Tibial nerve (tissue), 4 donors: ENCODE measurements around the gene NRXN2. TPM values are rescaled to one million over a fixed set of nuclear protein-coding genes. Genes with fewer than 3 reads are reported as not detected.

Source experiments
- DNase-seq, 2 donors: peaks; one replicate each; pipeline ENCODE4 v3.0.0-alpha.2; 2019; ENCODE audit warnings: low spot score in 2 of 2
- H3K27ac ChIP-seq, 4 donors: fragments of 200-600 bp; sonication (generic) in 3 of 4; one replicate each; pipeline ENCODE4 v1.5.1; 2017 to 2019; ENCODE audit warnings: mild to moderate bottlenecking in 1 of 4
- H3K27me3 ChIP-seq, 2 donors: fragments of 200-600 bp; sonication (generic) in 1 of 2; one replicate each; pipeline versions ENCODE4 v1.5.1 to v1.6.0; 2017 to 2019
- H3K36me3 ChIP-seq, 3 donors: fragments of 200-600 bp; sonication (generic); one replicate each; pipeline ENCODE4 v1.5.1; 2018 to 2019
- H3K4me1 ChIP-seq, 4 donors: fragments of 200-600 bp; sonication (generic) in 3 of 4; one replicate each; pipeline ENCODE4 v1.5.1; 2017 to 2019
- H3K4me3 ChIP-seq, 4 donors: fragments of 200-600 bp; sonication (generic) in 3 of 4; one replicate each; pipeline ENCODE4 v1.5.1; 2017 to 2019; ENCODE audit warnings: mild to moderate bottlenecking in 1 of 4, moderate library complexity in 1 of 4
- H3K9me3 ChIP-seq, 4 donors: fragments of 200-600 bp; sonication (generic) in 3 of 4; one replicate each; pipeline ENCODE4 v1.5.1; 2017 to 2019
- EP300 ChIP-seq, 2 donors: sonication (generic); formaldehyde crosslinking; IDR thresholded peaks; one replicate each; pipeline ENCODE4 v1.6.1; 2017; ENCODE audit warnings: antibody characterized with exemption in 2 of 2, mild to moderate bottlenecking in 1 of 2
- POLR2A ChIP-seq, 2 donors: fragments of 450-650 bp; IDR thresholded peaks; one replicate each; pipeline ENCODE4 v1.6.1; 2017; ENCODE audit warnings: antibody characterized with exemption in 2 of 2, mild to moderate bottlenecking in 2 of 2, moderate library complexity in 2 of 2
- WGBS, 2 donors: methylation state at CpG; one replicate each; pipeline ENCODE4 v1.1.5; 2018; 5-methylcytosine and 5-hydroxymethylcytosine counted together
- total RNA-seq, 4 donors: library from RNA; depleted of rRNA; stranded (reverse); fragments of >200 nt; gene quantifications; one replicate each; pipeline ENCODE4 v1.1.0, GENCODE V29; 2016
- TF ChIP-seq, protein P1 (sequence below), 5 experiments: fragments of 200-600 bp in 3 of 5; fragments of 450-650 bp in 2 of 5; sonication (generic) in 3 of 5; IDR thresholded peaks; one replicate each; pipeline ENCODE4 v1.5.1; 2016 to 2019; ENCODE audit warnings: antibody characterized with exemption in 5 of 5, mild to moderate bottlenecking in 3 of 5, moderate library complexity in 2 of 5

The NRXN2 gene
- total RNA-seq, 4 donors from 2014 or later = 1.7 to 25.5 (median 8.7) TPM

DNA sequence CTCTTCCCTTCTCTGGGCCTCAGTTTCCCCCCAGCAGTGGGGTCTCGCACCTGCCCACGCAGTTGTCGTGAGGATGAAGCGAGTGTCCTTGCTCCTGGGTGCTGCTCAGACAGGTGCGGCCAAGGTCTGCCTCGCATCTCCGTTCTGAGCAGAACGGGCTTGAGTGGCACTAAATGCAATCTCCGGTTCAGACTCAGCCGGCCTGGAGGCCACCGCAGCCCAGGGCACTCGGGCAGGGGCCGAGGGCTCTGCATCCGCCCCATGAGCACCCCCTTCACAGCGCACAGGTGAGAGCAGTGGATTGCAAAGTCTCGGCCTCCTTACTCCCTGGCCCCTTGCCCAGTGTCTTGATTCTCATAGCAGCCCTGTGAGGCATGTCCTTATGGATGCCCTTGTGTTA lies 162.1 kb downstream of the NRXN2 start:
- Histone ChIP-seq H3K4me3 (no peak overlapping the region), H3K27ac (no peak overlapping the region), H3K36me3 (no peaks in the 10 kb centered on the region), H3K27me3 (no peaks in the 10 kb centered on the region), H3K9me3 (no peaks in the 10 kb centered on the region), H3K4me1 (no peaks in the 10 kb centered on the region)
- 91 to 92% methylated on average over 16 of the region's 16 CpGs for WGBS, 2 donors
- TF ChIP-seq POLR2A (IDR thresholded peaks at IDR 0.05) (no peak), EP300 (IDR thresholded peaks at IDR 0.05) (no peak)
- TF ChIP-seq, protein P1, sequence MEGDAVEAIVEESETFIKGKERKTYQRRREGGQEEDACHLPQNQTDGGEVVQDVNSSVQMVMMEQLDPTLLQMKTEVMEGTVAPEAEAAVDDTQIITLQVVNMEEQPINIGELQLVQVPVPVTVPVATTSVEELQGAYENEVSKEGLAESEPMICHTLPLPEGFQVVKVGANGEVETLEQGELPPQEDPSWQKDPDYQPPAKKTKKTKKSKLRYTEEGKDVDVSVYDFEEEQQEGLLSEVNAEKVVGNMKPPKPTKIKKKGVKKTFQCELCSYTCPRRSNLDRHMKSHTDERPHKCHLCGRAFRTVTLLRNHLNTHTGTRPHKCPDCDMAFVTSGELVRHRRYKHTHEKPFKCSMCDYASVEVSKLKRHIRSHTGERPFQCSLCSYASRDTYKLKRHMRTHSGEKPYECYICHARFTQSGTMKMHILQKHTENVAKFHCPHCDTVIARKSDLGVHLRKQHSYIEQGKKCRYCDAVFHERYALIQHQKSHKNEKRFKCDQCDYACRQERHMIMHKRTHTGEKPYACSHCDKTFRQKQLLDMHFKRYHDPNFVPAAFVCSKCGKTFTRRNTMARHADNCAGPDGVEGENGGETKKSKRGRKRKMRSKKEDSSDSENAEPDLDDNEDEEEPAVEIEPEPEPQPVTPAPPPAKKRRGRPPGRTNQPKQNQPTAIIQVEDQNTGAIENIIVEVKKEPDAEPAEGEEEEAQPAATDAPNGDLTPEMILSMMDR (IDR thresholded peaks at IDR 0.05) = no peak
- no peak for DNase-seq

DNA sequence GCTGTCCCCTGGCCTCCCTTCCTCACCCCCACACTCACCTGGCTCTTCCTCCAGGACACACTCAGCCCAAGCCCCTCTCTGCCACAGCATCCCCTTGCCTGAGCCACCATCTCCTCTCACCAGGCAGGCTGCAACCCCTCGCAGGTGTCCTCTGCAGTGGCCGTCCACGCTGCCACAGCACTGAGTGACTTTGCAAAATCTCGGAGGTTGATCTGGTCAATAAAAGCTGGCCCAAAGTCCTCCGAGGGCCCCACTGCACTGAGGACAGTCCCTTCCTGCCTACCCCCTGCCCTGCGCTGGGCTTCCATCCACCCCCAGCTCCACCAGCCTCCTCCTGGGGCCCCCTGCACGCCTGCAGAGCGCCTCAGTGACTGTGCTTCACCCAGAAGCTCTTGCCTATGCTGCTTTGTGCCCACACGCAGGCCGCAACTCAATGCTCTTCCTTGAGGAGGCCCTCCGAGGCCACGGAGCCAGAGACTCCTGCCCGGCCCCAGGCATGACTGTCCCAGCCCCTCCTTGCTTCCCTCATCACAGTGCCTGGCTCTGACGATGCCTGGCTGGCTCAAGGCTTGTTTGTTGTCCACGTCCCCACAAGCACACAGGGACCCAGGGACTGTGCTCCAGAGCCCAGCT lies 162.7 kb downstream of the NRXN2 start:
- Histone ChIP-seq H3K9me3 (no peaks in the 10 kb centered on the region), H3K4me1 (peaks cover 0 to 5% (median 0%) of the 10 kb centered on the region in 4 donors), H3K36me3 (no peaks in the 10 kb centered on the region), H3K27me3 (no peaks in the 10 kb centered on the region), H3K4me3 (no peak overlapping the region), H3K27ac (no peak overlapping the region)
- TF ChIP-seq, protein P1 (IDR thresholded peaks at IDR 0.05) = no peak
- no peak for TF ChIP-seq POLR2A (IDR thresholded peaks at IDR 0.05)
- TF ChIP-seq EP300 (IDR thresholded peaks at IDR 0.05) = no peak
- DNase-seq = no peak
- 40 to 53% methylated on average over 15 of the region's 15 CpGs for WGBS, 2 donors

DNA sequence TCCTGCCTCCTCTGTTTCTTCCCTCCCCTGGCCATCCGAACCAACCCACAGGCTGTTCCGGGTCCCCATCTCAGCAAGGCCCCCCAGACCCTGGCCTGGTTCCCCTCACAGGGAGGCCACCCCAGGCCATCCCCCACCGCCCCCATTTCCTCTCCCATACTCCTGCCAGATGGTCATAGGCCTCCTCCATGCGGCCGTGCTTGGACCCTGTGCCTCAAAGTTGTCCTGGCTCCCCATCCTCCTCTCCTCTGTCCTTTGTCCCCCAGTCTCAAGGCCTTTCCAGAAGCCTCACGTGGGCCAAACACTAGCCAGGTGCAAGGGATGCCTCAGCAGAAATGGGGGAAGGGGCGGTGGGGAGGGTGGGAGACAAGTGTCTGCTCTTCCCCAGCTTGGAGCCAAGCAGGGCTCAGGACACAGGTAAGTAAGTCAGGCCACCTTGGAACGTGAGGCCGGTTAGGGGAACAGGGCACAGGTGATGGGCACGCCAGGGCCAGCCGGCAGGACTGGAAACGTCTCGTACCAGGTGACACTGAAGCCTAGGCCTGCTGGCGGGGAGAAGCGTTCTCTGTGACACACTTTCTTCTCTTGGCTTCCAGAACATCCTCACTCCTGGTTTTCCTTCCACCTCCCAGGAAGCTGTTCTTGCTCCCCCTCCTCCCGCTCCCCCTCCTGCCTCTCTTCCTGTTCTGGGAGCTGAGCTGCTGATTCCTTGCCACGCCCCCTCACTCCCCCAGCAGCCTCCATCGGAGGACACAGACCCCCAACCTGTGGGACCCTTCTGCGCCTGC lies 163.5 kb downstream of the NRXN2 start:
- H3K27ac ChIP-seq = no peak overlapping the region
- no peaks in the 10 kb centered on the region for H3K36me3 ChIP-seq
- 74 to 77% methylated on average over 19 of the region's 19 CpGs for WGBS, 2 donors
- TF ChIP-seq POLR2A (IDR thresholded peaks at IDR 0.05) (no peak), EP300 (IDR thresholded peaks at IDR 0.05) (no peak)
- H3K9me3 ChIP-seq = no peaks in the 10 kb centered on the region
- no peak for DNase-seq
- no peaks in the 10 kb centered on the region for H3K27me3 ChIP-seq
- peaks cover 0 to 12% (median 3%) of the 10 kb centered on the region in 4 donors for H3K4me1 ChIP-seq
- no peak overlapping the region for H3K4me3 ChIP-seq

DNA sequence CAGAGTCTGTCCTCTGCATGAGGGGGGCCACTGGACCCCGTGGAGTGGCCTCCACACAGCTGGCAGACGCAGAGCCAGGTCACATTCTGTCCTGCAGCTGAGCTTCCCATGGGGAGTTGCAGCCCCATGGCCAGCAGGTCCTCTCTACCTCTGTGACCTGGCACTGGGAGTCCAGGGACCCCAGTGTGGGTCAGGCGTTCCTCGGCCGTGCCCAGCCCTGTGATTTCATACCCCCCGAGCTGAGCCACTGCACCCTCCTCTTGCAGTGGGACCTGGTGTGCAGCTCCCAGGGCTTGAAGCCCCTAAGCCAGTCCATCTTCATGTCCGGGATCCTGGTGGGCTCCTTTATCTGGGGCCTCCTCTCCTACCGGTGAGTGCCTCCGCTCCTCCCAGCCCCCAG lies 164.1 kb downstream of the NRXN2 start:
- TF ChIP-seq, protein P1 (IDR thresholded peaks at IDR 0.05) = no peak
- TF ChIP-seq EP300 (IDR thresholded peaks at IDR 0.05) = no peak
- TF ChIP-seq POLR2A (IDR thresholded peaks at IDR 0.05) = no peak
- WGBS, 2 donors = 85 to 87% methylated on average over 9 of the region's 9 CpGs
- peaks cover 0 to 19% (median 6%) of the 10 kb centered on the region in 4 donors for H3K4me1 ChIP-seq
- no peak overlapping the region for H3K4me3 ChIP-seq
- H3K27ac ChIP-seq = no peak overlapping the region
- H3K9me3 ChIP-seq = no peaks in the 10 kb centered on the region
- no peaks in the 10 kb centered on the region for H3K36me3 ChIP-seq
- DNase-seq = no peak
- H3K27me3 ChIP-seq = no peaks in the 10 kb centered on the region

DNA sequence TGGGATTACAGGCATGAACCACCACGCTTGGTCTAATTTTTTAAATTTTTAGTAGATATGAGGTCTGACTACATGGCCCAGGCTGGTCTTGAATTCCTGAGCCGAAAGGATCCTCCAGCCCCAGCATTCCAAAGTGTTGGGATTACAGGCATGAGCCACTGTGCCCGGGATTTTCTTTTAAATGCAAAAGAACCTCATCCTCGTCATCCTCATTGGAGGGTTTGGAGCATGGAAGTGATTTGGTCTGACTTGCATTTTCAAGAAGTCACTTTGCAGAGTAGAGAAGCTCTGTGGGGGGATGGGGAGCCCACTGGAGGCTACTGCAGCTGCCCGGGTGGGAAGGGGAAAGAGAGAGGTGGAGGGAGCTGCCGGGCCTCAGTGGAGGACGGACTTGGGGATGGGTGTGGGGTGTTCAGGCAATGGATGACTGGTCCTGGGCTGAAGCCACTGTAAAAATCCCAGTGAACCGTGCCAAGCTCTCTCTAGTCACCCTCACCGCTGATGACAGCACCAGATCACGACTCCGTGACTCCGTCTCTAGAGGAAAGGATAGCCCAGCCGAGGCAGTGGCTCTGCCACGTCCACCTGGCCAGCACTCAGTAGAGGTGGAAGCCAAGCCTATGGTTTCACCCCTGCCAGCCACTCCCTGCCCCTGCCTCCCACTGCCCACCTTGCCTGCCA lies 164.8 kb downstream of the NRXN2 start:
- Histone ChIP-seq H3K9me3 (no peaks in the 10 kb centered on the region), H3K27me3 (no peaks in the 10 kb centered on the region), H3K36me3 (no peaks in the 10 kb centered on the region), H3K4me1 (peaks cover 0 to 24% (median 7%) of the 10 kb centered on the region in 4 donors), H3K4me3 (no peak overlapping the region), H3K27ac (no peak overlapping the region)
- DNase-seq = no peak
- WGBS, 2 donors = 78 to 80% methylated on average over 14 of the region's 14 CpGs
- no peak for TF ChIP-seq EP300 (IDR thresholded peaks at IDR 0.05)
- TF ChIP-seq, protein P1 (IDR thresholded peaks at IDR 0.05) = no peak
- no peak for TF ChIP-seq POLR2A (IDR thresholded peaks at IDR 0.05)
